GM19043 (cell line): Measurements from ENCODE around the gene EXOC3.
"Not testable (repeated sequence)": the region's sequence is repeated elsewhere in the genome, so short reads cannot be mapped to it uniquely, and the experiment has no call there.

Source experiments
- ATAC-seq: cut with Tn5 transposase; IDR thresholded peaks from one replicate; pipeline ENCODE4 v1.9.1; 2021; ENCODE audit warnings: low read depth; ENCODE audit not compliant: unreplicated experiment

Gene EXOC3

GRCh38 chr5:442335-443238 lies at the start of gene EXOC3:
EXOC3 (plus strand) TSS chr5:443176; CDS start chr5:446206, 3,030 bp downstream.
- peak; percentile 89 for ATAC-seq

DNA sequence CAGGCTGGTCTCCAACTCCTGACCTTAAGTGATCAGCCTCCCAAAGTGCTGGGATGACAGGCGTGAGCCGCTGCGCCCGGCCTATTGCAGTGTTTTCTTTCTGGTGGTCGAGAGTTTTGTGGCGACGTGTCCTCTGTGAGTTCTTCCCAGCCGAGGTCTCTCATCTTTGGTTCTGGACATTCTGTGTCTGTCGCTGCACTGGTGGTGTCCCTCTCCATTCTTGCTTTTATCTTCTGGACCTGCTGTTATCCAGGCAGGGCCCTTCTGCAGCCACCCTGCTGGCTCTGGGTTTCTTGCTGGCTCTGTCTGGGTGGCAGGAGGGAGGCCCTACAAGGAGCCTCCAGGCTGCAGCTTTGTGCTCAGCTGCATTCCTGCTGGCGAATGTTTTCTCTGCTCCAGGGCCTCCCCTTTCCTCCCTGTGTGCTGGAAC lies 49.1 kb upstream of the EXOC3 start:
- no peak for ATAC-seq

DNA sequence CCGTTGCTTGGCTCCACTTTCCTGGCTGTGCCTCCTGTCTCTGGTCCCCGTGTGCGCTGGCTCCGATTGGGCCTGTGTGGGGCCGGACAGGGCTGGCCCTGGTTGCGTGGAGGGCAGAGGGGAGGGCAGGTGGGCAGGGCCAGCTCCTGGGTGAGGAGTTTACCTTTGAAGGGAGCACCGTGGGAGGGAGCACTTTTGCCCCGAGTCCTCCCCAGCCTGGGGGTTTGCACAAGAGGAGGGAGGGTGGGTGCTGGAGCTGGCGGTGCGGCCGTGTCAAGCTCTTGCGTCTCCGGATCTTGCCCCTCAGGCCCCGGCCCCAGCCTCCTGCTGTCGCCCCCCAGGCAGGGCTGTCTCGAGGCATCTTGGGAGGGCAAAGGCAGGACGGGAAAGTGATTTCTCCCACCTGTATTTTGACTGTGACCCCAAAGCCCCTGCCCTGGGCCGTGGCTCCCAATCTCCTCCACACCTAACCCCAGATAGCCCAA lies 48.3 kb upstream of the EXOC3 start:
- no peak for ATAC-seq

DNA sequence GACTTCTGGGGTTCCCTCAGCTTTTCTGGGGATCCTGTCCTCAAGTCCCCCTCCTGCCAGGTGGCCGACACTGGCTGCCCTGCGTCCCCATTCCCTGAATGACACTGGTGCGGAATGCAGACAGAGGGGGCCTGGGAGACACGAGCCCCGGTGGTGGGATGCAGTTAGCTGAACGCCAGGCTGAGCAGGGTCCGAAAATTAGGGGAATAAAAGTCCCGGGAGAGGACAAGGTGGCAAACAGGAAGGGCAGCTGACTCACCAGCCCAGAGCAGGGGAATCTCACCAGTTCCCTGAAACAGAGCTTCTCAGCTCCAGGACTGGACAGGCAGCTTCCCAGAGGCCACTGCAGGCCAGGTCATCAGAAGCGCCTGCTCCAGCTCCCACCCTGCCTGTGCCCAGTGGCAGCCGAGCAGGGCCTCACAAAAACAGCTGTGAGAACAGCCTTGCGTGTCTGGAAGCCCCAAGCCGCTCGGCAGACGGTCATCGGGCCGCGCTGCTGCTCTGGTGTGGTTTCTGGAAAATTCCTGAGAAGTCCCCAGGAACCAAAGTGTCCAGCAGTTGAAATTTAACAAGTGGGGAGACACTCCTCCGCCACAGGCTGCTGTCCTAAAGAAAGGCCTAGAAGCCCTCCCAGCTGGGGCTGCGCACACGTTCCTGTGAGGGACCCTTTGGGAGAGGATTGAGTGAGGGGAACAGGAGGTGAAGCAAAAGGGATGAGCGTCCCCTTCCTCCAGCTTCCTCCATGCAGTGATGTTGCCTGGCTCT lies 47.6 kb upstream of the EXOC3 start:
- ATAC-seq: no peak

GRCh38 chr5:395921-396530 lies 47.0 kb upstream of the EXOC3 start:
- ATAC-seq: no peak

DNA sequence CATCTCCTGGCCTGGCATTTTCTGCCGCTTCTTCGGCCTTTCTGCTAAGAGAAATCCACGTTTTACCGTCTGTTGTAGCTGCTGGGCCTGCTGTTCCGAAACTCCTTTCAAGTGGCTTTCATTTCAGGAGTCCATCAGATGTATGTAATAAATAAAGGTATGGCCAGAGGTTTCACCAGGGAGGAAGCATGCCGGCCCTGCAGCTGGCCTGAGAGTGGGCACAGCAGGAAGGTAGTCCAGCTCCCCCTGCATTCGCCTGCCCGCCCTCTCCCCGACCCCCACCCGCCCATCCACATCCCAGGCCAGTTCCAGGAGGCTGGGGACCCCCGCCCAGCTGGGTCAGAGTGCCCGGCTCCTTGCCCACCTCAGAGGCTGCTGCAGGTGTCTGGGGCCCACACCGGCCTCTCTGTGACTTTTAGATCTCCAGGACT lies 46.4 kb upstream of the EXOC3 start:
- no peak for ATAC-seq

GRCh38 chr5:398141-398474 lies 44.9 kb upstream of the EXOC3 start:
- not testable (repeated sequence) for ATAC-seq

DNA sequence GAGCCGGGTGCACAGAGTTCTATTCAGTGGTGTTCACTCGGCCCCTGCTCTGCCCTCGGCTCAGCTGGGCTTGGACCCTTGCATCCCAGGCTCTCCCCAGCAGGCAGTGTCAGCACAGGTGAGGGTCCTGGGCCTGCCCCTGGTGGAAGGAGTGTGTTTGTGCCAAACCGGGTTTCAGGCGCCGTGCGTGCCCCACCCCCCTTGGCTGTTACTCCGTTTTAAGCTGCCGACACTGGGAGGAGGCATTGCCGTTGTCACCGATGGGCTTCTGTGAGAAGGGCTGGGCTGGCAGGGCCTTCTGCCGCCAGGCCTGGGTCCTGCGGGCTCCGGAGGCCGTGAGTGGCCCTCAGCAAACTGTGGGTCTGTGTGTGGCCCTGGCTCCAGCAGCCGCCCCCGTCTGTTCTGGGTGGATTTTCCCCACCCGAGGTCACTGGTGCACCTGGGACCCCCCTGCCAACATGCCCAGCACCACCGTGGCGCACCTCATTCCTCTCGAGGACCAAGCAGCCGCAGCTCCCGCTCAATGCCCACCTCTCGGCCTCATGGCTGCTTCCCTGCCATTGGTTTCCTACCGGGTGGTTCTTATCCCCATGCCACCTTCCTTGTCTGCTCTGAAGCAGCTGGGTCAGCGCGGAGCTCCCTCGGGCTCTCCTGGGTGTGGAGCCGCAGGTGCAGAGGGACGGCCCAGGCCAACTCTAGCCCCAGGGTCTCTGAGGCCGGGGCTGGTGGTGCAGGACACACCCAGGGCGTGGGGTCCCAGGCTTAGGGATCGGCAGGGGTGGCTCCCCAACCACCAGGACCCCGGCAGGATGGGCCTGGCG lies 44.3 kb upstream of the EXOC3 start:
- ATAC-seq: no peak

DNA sequence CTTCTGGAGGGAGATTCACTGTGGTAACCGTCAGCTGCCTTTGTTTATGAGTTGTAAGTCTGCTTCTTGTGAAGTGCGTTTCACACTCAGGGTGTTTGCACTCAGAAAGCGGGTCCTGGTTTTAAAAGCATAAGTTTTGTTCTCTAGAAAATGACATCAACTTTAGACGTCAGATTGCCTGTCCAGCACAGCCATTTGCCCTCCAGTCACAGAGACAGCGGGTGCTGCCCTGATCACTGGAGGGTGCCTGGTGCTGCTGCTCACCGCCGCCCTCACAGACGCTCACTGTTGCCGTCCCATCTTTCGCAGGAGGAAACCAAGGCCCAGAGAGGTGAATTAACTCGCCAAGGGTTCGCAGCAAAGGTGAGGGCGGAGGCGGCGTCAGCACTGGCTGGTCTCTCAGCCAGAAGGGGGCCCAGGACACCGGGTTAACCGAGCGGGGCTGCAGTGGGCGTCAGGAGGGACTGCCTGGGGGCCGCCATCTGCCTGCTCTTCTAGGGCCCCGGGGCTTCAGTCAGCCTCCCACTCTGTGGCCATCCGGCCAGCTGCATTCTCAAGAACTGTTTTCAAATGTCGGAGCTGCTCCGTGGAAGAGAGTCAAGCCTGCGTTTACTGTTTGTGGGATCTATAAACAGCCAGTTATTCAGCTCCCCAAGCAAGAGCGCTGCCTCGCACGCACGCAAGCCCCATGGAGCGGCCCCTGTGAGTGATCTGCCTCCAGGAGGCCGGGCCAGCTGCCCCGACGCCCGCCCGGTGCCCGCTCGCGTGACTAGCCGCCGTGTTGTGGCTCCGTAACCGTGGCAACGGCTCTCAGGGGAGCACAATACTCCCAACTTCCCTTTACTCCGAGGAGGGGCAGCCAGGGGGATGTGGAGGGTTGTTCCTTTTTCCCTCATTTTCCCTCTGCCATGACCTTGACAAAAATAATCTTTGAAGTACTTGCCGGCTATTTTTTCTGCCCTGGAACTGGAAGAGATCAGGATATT lies 43.4 kb upstream of the EXOC3 start:
- ATAC-seq: peak; percentile 72

DNA sequence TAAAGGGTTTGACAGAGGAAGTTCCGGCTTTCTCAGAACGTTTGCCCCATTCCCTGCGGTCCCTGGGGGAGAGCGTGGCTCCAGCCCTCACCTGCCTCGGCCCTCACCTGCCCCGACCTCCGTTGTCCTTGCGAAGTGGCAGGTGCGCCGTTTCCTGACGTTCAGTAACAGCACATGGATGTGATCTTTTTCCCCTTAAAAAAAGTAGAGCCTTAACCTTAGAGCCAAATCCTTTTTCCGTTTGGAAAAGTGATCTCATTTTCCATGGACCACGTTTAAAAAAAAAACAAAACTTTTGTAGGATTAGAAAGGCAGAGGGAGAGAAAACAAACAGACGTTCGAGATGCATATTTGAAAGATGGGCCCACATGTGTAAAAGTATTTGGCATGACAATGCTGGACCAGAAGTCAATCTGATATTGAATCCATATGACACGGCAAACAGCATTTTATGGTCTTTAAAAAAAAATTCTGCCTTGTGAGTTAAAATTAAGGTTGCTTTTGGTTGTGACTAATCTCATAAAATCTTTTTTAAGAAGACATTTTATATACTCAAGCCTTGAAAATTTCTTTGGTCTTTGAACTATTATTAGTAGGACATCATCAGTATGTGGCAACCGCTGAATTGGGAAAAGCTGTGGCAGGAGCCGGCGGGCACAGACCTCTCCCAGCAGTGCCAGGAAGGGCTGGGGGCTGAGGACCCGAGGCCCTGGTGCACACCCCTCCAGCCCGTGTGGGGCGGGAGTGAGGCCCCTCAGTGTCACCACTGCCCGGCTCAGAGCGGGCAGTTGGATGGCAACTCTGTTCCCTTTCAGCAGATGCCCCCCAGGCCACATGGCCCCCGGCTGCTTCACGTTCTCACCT lies 42.5 kb upstream of the EXOC3 start:
- peak; percentile 15 for ATAC-seq

DNA sequence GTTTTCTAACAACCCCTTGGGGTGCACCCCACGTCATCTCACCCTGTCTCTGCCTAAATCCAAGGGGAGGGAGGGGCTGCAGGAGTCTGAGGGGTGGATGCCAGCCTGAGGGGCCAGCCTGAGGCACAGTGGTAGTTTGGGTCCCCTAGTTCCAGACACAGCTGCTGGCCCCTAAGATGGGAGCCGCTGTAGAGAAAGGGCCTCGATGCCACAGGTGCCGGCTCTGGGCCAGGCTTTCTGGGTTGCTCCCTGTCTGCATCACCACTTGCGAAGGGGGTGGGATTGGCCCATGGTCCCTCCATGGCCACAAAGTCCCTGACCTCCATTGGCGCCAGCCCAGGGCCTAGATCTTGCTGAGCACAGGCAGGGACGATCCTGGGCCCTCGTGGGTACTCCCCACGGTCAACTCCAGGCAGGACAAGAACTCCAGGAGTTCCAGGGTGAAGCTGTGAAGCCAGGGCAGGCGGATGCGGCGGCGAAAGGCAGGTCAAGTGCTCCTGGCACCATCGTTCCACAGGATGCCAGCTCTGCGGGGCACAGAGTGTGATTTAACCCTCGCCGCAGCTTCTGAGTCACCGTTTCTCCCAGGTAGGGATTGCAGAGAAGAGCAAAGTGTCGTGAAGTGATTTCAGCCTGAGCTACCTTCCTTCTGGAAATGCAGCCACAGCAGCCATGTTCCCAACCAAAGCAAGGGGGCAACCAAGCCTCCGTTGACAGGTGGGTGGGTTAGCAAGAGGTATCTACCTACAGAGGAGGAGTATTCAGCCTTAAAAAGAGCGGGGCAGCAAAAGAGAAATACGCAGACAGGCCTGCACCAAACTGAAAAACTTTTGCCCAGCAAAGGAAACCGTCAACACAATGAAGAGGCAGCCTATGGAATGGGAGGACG lies 41.6 kb upstream of the EXOC3 start:
- no peak for ATAC-seq

DNA sequence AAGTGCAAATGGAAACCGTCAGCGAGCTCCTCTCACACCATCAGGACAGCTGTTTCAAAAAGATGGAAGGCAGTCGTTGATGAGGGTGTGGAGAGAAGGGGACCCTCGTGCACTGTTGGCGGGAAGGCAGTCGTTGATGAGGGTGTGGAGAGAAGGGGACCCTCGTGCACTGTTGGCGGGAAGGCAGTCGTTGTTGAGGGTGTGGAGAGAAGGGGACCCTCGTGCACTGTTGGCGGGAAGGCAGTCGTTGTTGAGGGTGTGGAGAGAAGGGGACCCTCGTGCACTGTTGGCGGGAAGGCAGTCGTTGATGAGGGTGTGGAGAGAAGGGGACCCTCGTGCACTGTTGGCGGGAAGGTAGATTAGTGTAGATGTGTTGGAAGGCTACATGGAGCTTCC lies 40.8 kb upstream of the EXOC3 start:
- not testable (repeated sequence) for ATAC-seq

- peak; percentile 45 for ATAC-seq
Observed at GRCh38 chr5:402615-403359, 40.2 kb upstream of the EXOC3 start.

- ATAC-seq: no peak
Observed at GRCh38 chr5:403995-404394, 39.0 kb upstream of the EXOC3 start.

DNA sequence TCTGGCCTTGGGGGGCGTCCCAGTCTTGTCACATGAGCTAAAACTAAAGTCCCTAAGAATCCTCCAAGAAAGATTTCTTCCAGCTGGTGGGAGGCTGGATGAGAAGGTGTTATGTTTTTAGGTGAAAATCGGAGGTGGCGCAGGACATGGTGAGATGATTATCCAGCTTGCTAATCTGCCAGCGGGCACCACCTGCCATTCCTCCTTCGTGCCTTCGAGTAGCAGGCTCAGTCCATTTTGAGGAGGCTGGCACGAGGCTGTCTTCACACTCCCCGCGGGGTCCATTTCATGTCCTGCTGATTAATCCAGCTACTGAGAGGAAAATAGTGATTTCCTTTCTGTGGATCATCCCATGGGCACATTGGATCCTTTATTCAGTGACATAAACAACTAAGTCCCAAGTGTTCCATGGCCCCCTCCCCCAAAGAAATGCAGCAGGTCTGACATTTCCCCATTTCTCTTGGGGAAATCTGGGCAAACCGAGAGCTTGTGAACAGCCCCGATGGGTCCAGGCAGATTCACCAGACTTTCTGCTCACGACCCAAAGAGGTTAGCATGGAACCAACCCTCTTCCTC lies 38.2 kb upstream of the EXOC3 start:
- ATAC-seq: no peak

DNA sequence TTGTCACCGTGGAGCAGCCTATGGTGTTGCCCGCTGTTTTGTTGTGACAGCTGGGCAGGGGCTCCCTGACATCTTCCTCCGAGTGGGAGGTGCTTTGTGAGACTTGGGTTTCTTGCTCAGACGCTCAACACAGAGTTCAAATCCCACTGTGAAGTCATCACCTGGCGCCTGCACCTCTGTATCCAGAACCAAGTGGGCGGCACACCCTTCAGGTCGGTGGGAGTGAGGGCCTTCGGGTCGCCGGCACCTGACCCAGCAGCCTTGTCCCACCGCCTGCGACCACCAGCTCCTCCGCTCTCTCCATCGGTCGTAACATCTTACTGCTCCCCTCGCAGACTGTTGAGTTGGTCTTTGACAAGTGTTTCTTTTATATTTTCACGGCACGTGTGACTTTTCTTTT lies 37.6 kb upstream of the EXOC3 start:
- ATAC-seq: no peak
